PC-9 (cell line): ENCODE measurements around the gene PTGES. TPM values are rescaled to one million over a fixed set of nuclear protein-coding genes. Genes with fewer than 3 reads are reported as not detected.
"Not testable (repeated sequence)": the region's sequence is repeated elsewhere in the genome, so short reads cannot be mapped to it uniquely, and the experiment has no call there.

Experiments used
- BruUV-seq: library from RNA; stranded (reverse); fragments of 400-500 nt; replicated peaks from 2 replicates; lab custom pipeline; 2021; lab: Mats Ljungman, UMichigan
- CTCF ChIA-PET: fragments of 300-600 bp; sonication (Branson Sonifier 250); formaldehyde crosslinking; loops from one replicate; lab custom pipeline; 2022; ENCODE audit warnings: antibody characterized with exemption; lab: Charles Lee
- POLR2A ChIA-PET: fragments of 300-600 bp; sonication (Branson Sonifier 250); formaldehyde crosslinking; loops from one replicate; lab custom pipeline; 2022; ENCODE audit warnings: antibody characterized with exemption; ENCODE audit not compliant: unreplicated experiment; lab: Charles Lee
- DNase-seq, 2 experiments: peaks; one replicate each; pipeline versions ENCODE4 v3.0.0 to v3.0.0-alpha.2; 2015 to 2022; ENCODE audit warnings: mixed read lengths in 1 of 2
- H2AFZ ChIP-seq: fragments of 200-600 bp; sonication (generic); 2 replicates; pipeline ENCODE4 v1.8.1; 2017; ENCODE audit warnings: antibody characterized with exemption
- H3F3A ChIP-seq: fragments of 200-600 bp; sonication (generic); 2 replicates; pipeline ENCODE4 v1.8.1; 2017; ENCODE audit warnings: antibody characterized with exemption, mild to moderate bottlenecking, low read depth; ENCODE audit not compliant: insufficient read depth
- H3K27ac ChIP-seq: fragments of 200-600 bp; sonication (generic); 2 replicates; pipeline ENCODE4 v1.6.1; 2016; ENCODE audit warnings: mixed run types
- H3K27me3 ChIP-seq: fragments of 200-600 bp; sonication (generic); 2 replicates; pipeline ENCODE4 v1.6.1; 2016; ENCODE audit warnings: low read depth, mixed run types; ENCODE audit not compliant: insufficient read depth
- H3K36me3 ChIP-seq: fragments of 200-600 bp; sonication (generic); 2 replicates; pipeline ENCODE4 v1.6.1; 2016; ENCODE audit warnings: low read depth, mixed run types
- H3K4me1 ChIP-seq: fragments of 200-600 bp; sonication (generic); replicated peaks from 2 replicates; pipeline ENCODE4 v1.6.1; 2016; ENCODE audit warnings: mixed run types; ENCODE audit not compliant: insufficient read depth
- H3K4me2 ChIP-seq: fragments of 200-600 bp; sonication (generic); 2 replicates; pipeline ENCODE4 v1.6.1; 2017; ENCODE audit warnings: mixed run types
- H3K4me3 ChIP-seq: fragments of 200-600 bp; sonication (generic); 2 replicates; pipeline ENCODE4 v1.6.1; 2016; ENCODE audit warnings: mixed run types
- H3K79me2 ChIP-seq: fragments of 200-600 bp; sonication (generic); 2 replicates; pipeline ENCODE4 v1.6.1; 2017; ENCODE audit warnings: low read depth, mixed run types
- H3K9me2 ChIP-seq: fragments of 200-600 bp; sonication (generic); 2 replicates; pipeline ENCODE4 v1.8.1; 2017; ENCODE audit warnings: mild to moderate bottlenecking; ENCODE audit not compliant: insufficient read depth
- H3K9me3 ChIP-seq: fragments of 200-600 bp; sonication (generic); 2 replicates; pipeline ENCODE4 v1.8.1; 2016; ENCODE audit warnings: low read depth; ENCODE audit not compliant: insufficient read depth
- H4K20me1 ChIP-seq: fragments of 200-600 bp; sonication (generic); 2 replicates; pipeline ENCODE4 v1.8.1; 2017; ENCODE audit not compliant: insufficient read depth
- CTCF ChIP-seq: fragments of 200-600 bp; sonication (generic); conservative IDR thresholded peaks from 2 replicates; pipeline ENCODE4 v1.6.1; 2017; ENCODE audit warnings: mixed run types, antibody characterized with exemption, mild to moderate bottlenecking, moderate library complexity
- EZH2 ChIP-seq: fragments of 200-600 bp; sonication (generic); IDR thresholded peaks from 2 replicates; pipeline ENCODE4 v1.8.0; 2017; ENCODE audit warnings: antibody characterized with exemption, low read depth
- intact Hi-C: fragments of 100-400 bp; cut with micrococcal nuclease; formaldehyde crosslinking; loops from one replicate; pipeline ENCODE4 v1.10.0; 2022; ENCODE audit not compliant: unreplicated experiment
- total RNA-seq: library from RNA; stranded (reverse); gene quantifications from 2 replicates; pipeline ENCODE4 v1.2.3, GENCODE V29; 2021

The PTGES gene
- total RNA-seq, 1 experiment from 2014 or later: 119 TPM

DNA sequence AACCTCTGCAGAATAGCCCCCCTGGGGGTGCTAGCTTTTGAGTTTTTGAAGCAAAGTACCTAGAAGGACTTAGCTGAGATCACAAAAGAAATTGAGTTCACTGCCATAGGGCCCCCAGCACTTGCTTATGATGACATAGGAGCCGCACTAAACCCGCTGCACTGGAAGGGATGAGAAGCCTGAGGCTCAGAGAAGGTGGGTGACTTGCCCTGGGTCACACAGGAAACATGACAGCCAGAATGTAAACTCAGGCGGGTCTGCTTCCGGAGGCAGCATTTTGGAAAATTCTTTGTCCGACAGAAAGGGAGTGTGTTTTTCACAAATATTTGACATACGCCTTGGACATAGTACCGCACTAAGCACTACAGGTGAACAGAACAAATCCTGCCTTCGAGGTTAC is 41.7 kb upstream of the PTGES start:
- Histone ChIP-seq H3K4me3 (no peak overlapping the region), H3K9me2 (no peaks in the 10 kb centered on the region), H3K79me2 (no peaks in the 10 kb centered on the region), H3K27ac (no peak overlapping the region), H2AFZ (no peak overlapping the region), H3K4me2 (no peak overlapping the region), H3F3A (peaks cover 22% of the 10 kb centered on the region; the same call in 1 of the 2 replicates), H3K27me3 (0 out of 2 replicates have a peak, but pooled peaks cover 20% of the 10 kb centered on the region), H3K4me1 (no peaks in the 10 kb centered on the region), H3K36me3 (no peaks in the 10 kb centered on the region), H3K9me3 (no peaks in the 10 kb centered on the region), H4K20me1 (no peaks in the 10 kb centered on the region)
- no TSS peak for BruUV-seq
- TF ChIP-seq EZH2: no peak
- no peak for TF ChIP-seq CTCF
- ChIA-PET CTCF (no interaction called here), POLR2A (no interaction called here)
- no peak for DNase-seq
- intact Hi-C loops: loop anchor here (5.0 kb wide), 1 partner anchor 662 kb away; no protein-coding TSS in a partner anchor

DNA sequence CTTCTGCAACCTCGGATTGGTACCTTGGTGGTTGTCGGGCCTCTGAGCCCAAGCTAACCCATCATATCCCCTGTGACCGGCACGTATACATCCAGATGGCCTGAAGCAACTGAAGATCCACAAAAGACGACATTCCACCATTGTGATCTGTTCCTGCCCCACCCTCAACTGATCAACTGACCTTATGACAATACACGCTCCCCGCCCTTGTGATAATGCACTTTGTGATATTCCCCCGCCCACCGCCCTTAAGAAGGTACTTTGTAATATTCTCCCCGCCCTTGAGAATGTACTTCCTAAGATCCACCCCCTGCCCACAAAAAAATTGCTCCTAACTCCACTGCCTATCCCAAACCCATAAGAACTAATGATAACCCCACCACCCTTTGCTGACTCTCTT is 33.6 kb upstream of the PTGES start:
- BruUV-seq: no TSS peak
- DNase-seq: no peak
- H3K27ac ChIP-seq: no peak overlapping the region
- peaks cover 6% of the 10 kb centered on the region; the same call in 1 of the 2 replicates for H3K27me3 ChIP-seq
- CTCF ChIA-PET: interaction anchor here (0.5 kb wide), 2 partner anchors 48 to 144 kb away, joined by 3 read pairs; no protein-coding TSS in a partner anchor
- H4K20me1 ChIP-seq: no peaks in the 10 kb centered on the region
- no peak overlapping the region for H2AFZ ChIP-seq
- H3K9me2 ChIP-seq: no peaks in the 10 kb centered on the region
- peaks cover 11% of the 10 kb centered on the region for H3K4me1 ChIP-seq
- H3F3A ChIP-seq: peaks cover 4% of the 10 kb centered on the region; the same call in 1 of the 2 replicates
- no peak overlapping the region for H3K4me2 ChIP-seq
- intact Hi-C loops: no loop called here
- H3K79me2 ChIP-seq: no peaks in the 10 kb centered on the region
- no peak overlapping the region for H3K4me3 ChIP-seq
- POLR2A ChIA-PET: no interaction called here
- TF ChIP-seq CTCF (no peak), EZH2 (no peak)
- H3K9me3 ChIP-seq: no peaks in the 10 kb centered on the region
- H3K36me3 ChIP-seq: no peaks in the 10 kb centered on the region

DNA sequence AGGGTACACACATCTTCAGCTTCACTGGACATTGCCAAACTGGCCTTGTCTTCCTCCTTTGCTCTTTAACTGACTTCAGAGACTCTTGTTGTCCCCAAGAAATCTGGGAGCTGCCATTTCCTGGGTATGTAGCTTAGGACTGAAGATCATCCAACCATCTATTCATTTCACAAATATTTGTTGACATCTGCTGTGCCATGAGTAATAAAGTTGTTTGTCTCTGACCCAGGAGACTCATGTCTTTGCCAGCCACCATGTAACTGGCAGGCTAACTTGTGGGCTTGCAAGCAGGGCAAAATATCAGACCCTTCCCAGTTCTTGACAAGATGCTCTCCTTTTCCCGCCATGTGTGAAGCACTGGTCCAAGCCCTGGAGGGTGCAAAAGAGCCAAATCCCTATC is 33.0 kb upstream of the PTGES start:
- no peaks in the 10 kb centered on the region for H3K79me2 ChIP-seq
- peaks cover 6% of the 10 kb centered on the region; the same call in 1 of the 2 replicates for H3K27me3 ChIP-seq
- ChIA-PET POLR2A (no interaction called here), CTCF (interaction anchor here (0.5 to 1.1 kb wide), 2 partner anchors 49 to 654 kb away, joined by 3 to 4 read pairs; no protein-coding TSS in a partner anchor)
- H3F3A ChIP-seq: peaks cover 4% of the 10 kb centered on the region; the same call in 1 of the 2 replicates
- no peaks in the 10 kb centered on the region for H3K9me3 ChIP-seq
- no peak for DNase-seq
- intact Hi-C loops: no loop called here
- no peak overlapping the region for H3K27ac ChIP-seq
- no peaks in the 10 kb centered on the region for H3K36me3 ChIP-seq
- no peak overlapping the region for H3K4me2 ChIP-seq
- TF ChIP-seq EZH2: no peak
- no peak for TF ChIP-seq CTCF
- peaks cover 13% of the 10 kb centered on the region for H3K4me1 ChIP-seq
- no TSS peak for BruUV-seq
- no peaks in the 10 kb centered on the region for H3K9me2 ChIP-seq
- no peak overlapping the region for H3K4me3 ChIP-seq
- no peaks in the 10 kb centered on the region for H4K20me1 ChIP-seq
- H2AFZ ChIP-seq: no peak overlapping the region

DNA sequence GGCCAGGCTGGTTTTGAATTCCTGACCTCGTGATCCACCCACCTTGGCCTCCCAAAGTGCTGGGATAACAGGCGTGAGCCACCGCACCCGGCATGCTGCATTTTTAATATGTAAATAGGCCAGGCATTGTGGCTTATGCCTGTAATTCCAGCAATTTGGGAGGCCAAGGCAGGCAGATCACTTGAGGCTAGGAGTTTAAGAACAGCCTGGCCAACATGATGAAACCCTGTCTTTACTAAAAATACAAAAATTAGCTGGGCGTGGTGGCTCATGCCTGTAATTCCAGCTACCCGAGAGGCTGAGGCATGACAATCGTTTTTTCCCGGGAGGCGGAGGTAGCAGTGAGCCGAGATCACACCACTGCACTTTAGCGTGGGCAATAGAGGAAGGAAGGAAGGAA is 32.1 kb upstream of the PTGES start:
- POLR2A ChIA-PET, H3K4me2 ChIP-seq, DNase-seq, H3K4me3 ChIP-seq, BruUV-seq, intact Hi-C loops, H3K27ac ChIP-seq, H3K36me3 ChIP-seq, H3K79me2 ChIP-seq, H2AFZ ChIP-seq, H3K9me2 ChIP-seq, H3K9me3 ChIP-seq, H4K20me1 ChIP-seq, H3F3A ChIP-seq, H3K27me3 ChIP-seq: not testable (repeated sequence)
- peaks cover 21% of the 10 kb centered on the region for H3K4me1 ChIP-seq
- CTCF ChIA-PET: interaction anchor here (0.6 to 1.1 kb wide), 4 partner anchors 52 to 777 kb away, joined by 3 to 6 read pairs (median 4); no protein-coding TSS in a partner anchor
